Karpas-422 (cell line): ENCODE data around the gene PITPNM2. TPM values are rescaled to one million over a fixed set of nuclear protein-coding genes. Genes with fewer than 3 reads are reported as not detected.

Experiments used
- DNase-seq: peaks from one replicate; pipeline ENCODE4 v3.0.0-alpha.2; 2015
- H2AFZ ChIP-seq: fragments of 200-600 bp; sonication (generic); 2 replicates; pipeline ENCODE4 v1.6.1; 2014; ENCODE audit warnings: antibody characterized with exemption, low read length, mixed read lengths
- H3K27ac ChIP-seq: fragments of 200-600 bp; sonication (generic); 2 replicates; pipeline ENCODE4 v1.5.1; 2014; ENCODE audit warnings: mild to moderate bottlenecking, low read length, moderate library complexity
- H3K27me3 ChIP-seq: fragments of 200-600 bp; sonication (generic); 2 replicates; pipeline ENCODE4 v1.6.1; 2014; ENCODE audit warnings: low read length, mixed read lengths
- H3K36me3 ChIP-seq: fragments of 200-600 bp; sonication (generic); 2 replicates; pipeline ENCODE4 v1.6.1; 2014; ENCODE audit warnings: low read length, mixed read lengths; ENCODE audit not compliant: insufficient read depth
- H3K4me1 ChIP-seq: fragments of 200-600 bp; sonication (generic); 2 replicates; pipeline ENCODE4 v1.6.1; 2014; ENCODE audit warnings: mild to moderate bottlenecking, low read length, mixed read lengths
- H3K4me2 ChIP-seq: fragments of 200-600 bp; sonication (generic); 2 replicates; pipeline ENCODE4 v1.6.1; 2014; ENCODE audit warnings: low read length, low read depth, mild to moderate bottlenecking; ENCODE audit not compliant: poor library complexity, severe bottlenecking
- H3K4me3 ChIP-seq: fragments of 200-600 bp; sonication (generic); 2 replicates; pipeline ENCODE4 v1.5.1; 2014; ENCODE audit warnings: mild to moderate bottlenecking, antibody characterized with exemption, low read length, mixed read lengths
- H3K79me2 ChIP-seq: fragments of 200-600 bp; sonication (generic); 2 replicates; pipeline ENCODE4 v1.6.1; 2014; ENCODE audit warnings: mild to moderate bottlenecking, low read length, mixed read lengths
- H3K9ac ChIP-seq: fragments of 200-600 bp; sonication (generic); 2 replicates; pipeline ENCODE4 v1.6.0; 2014; ENCODE audit warnings: low read length
- H3K9me2 ChIP-seq: fragments of 200-600 bp; sonication (generic), shearing (Covaris generic); replicated peaks from 2 replicates; pipeline ENCODE4 v1.6.0; 2014; ENCODE audit warnings: mild to moderate bottlenecking, low read length, moderate library complexity; ENCODE audit not compliant: insufficient read depth
- H3K9me3 ChIP-seq: fragments of 300-700, 200-600 bp; sonication (generic); 2 replicates; pipeline ENCODE4 v1.6.1; 2014; ENCODE audit warnings: low read length, mixed read lengths
- H4K20me1 ChIP-seq: fragments of 200-600 bp; sonication (generic); 2 replicates; pipeline ENCODE4 v1.6.1; 2014; ENCODE audit warnings: mild to moderate bottlenecking, antibody characterized with exemption, low read length, low read depth; ENCODE audit not compliant: insufficient read depth
- total RNA-seq: library from RNA; depleted of rRNA; stranded (reverse); fragments of >200 nt; shearing (Covaris generic); gene quantifications from 2 replicates; pipeline ENCODE4 v1.2.3, GENCODE V29; 2014; ENCODE audit warnings: low replicate concordance

Gene PITPNM2
- total RNA-seq, 1 experiment from 2014 or later: 0.19 TPM

DNA sequence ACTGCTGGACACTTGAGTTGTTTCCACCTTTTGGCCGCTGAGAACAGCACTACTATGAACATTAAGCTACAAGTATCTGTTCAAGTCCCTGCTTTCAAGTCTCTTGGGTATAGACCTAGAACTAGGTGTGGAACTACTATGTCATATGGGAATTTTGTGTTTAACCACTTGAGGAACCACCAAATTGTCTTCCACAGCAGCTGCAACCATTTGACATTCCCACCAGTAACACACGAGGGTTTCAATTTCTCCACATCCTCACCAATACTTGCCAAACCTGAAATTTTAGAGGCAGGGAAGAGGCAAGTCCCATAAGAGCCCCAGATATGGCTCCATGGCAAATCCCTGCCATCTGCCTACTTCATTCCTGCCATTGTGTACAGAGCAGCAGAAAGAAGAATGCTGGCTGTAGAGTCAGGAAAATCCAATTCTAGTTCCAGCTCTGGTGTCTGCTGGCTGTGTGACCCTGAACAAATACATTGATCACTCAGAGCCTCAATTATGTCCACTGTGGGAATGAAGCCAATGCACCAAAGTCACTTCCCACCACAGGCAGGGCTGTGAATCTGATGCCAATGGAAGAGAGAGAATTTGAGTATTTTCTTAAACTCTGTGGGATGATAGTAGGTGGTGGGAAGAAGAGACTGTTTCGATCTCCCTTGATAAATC, 17.8 kb downstream of the PITPNM2 start:
- peaks cover 16% of the 10 kb centered on the region for H3K4me1 ChIP-seq

DNA sequence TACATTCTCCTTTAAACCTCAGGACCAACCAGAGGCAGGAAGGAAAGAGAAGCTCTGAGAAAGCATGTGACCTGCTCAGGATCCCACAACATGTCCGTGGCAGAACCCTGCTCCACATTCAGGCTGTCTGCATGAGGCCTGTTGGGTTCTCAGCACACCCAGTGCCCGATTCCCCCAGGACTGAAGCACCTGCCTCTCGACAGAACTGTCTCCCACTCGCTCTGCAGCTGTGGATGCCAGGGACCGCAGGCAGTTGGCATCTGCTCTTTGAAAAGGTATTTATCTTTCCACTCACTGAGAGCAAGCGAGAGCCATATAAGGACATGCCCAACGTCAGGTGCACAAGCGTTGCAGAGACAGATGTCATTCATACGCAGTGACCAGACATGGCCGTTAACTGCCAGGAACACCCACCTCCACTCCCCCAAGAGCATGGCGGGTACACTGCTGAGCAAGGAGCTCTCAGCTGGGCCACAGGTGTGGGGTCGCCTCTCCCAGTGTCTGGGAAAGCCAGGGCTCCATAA, 18.9 kb downstream of the PITPNM2 start:
- H3K27me3 ChIP-seq: no peaks in the 10 kb centered on the region
- no peak overlapping the region for H3K27ac ChIP-seq
- no peaks in the 10 kb centered on the region for H3K36me3 ChIP-seq
- H3K4me1 ChIP-seq: peaks cover 19% of the 10 kb centered on the region
- no peak overlapping the region; the same call in 1 of the 2 replicates for H3K4me3 ChIP-seq
- no peaks in the 10 kb centered on the region for H4K20me1 ChIP-seq
- H3K9me3 ChIP-seq: no peaks in the 10 kb centered on the region
- H3K9ac ChIP-seq: peak overlapping the region; percentile 33
- no peaks in the 10 kb centered on the region for H3K79me2 ChIP-seq
- H3K9me2 ChIP-seq: no peaks in the 10 kb centered on the region
- H2AFZ ChIP-seq: peak overlapping the region; percentile 42; the same call in 1 of the 2 replicates
- no peak for DNase-seq
- peak overlapping the region; percentile 25 for H3K4me2 ChIP-seq

More for the DNA sequence above, 17.8 kb downstream of the PITPNM2 start:
- no peak overlapping the region for H2AFZ ChIP-seq
- H3K27ac ChIP-seq: no peak overlapping the region
- DNase-seq: no peak
- H3K4me3 ChIP-seq: no peak overlapping the region
- H3K27me3 ChIP-seq: no peaks in the 10 kb centered on the region
- no peak overlapping the region for H3K4me2 ChIP-seq
- no peaks in the 10 kb centered on the region for H4K20me1 ChIP-seq
- H3K9me3 ChIP-seq: no peaks in the 10 kb centered on the region
- H3K9me2 ChIP-seq: no peaks in the 10 kb centered on the region
- no peak overlapping the region for H3K9ac ChIP-seq
- no peaks in the 10 kb centered on the region for H3K36me3 ChIP-seq
- H3K79me2 ChIP-seq: no peaks in the 10 kb centered on the region

GRCh38 chr12:123131291-123131832, 19.5 kb downstream of the PITPNM2 start:
- H3K9ac ChIP-seq: peak overlapping the region; percentile 33
- DNase-seq: no peak
- H3K9me3 ChIP-seq: no peaks in the 10 kb centered on the region
- no peaks in the 10 kb centered on the region for H3K36me3 ChIP-seq
- no peak overlapping the region for H3K4me3 ChIP-seq
- no peaks in the 10 kb centered on the region for H3K9me2 ChIP-seq
- no peaks in the 10 kb centered on the region for H3K79me2 ChIP-seq
- H3K27ac ChIP-seq: no peak overlapping the region
- peaks cover 24% of the 10 kb centered on the region for H3K4me1 ChIP-seq
- H2AFZ ChIP-seq: peak overlapping the region; percentile 42; the same call in 1 of the 2 replicates
- no peaks in the 10 kb centered on the region for H3K27me3 ChIP-seq
- no peaks in the 10 kb centered on the region for H4K20me1 ChIP-seq
- H3K4me2 ChIP-seq: no peak overlapping the region

GRCh38 chr12:123129621-123130020, 21.3 kb downstream of the PITPNM2 start:
- Histone ChIP-seq H3K4me1 (peaks cover 28% of the 10 kb centered on the region), H3K79me2 (no peaks in the 10 kb centered on the region), H3K9ac (no peak overlapping the region), H3K9me3 (no peaks in the 10 kb centered on the region), H3K36me3 (no peaks in the 10 kb centered on the region), H3K27me3 (no peaks in the 10 kb centered on the region), H2AFZ (no peak overlapping the region), H3K27ac (no peak overlapping the region), H4K20me1 (no peaks in the 10 kb centered on the region), H3K4me2 (no peak overlapping the region), H3K9me2 (no peaks in the 10 kb centered on the region), H3K4me3 (no peak overlapping the region)
- no peak for DNase-seq

- H3K27me3 ChIP-seq: no peaks in the 10 kb centered on the region
- no peaks in the 10 kb centered on the region for H3K79me2 ChIP-seq
- no peak overlapping the region for H2AFZ ChIP-seq
- no peak for DNase-seq
- H3K4me1 ChIP-seq: peaks cover 27% of the 10 kb centered on the region
- no peaks in the 10 kb centered on the region for H4K20me1 ChIP-seq
- H3K9me2 ChIP-seq: no peaks in the 10 kb centered on the region
- no peaks in the 10 kb centered on the region for H3K36me3 ChIP-seq
- no peak overlapping the region for H3K4me3 ChIP-seq
- H3K9ac ChIP-seq: no peak overlapping the region
- no peaks in the 10 kb centered on the region for H3K9me3 ChIP-seq
- no peak overlapping the region for H3K27ac ChIP-seq
- no peak overlapping the region for H3K4me2 ChIP-seq
Observed at GRCh38 chr12:123127182-123127495, 23.8 kb downstream of the PITPNM2 start.

- no peaks in the 10 kb centered on the region for H3K27me3 ChIP-seq
- no peaks in the 10 kb centered on the region for H3K36me3 ChIP-seq
- H3K27ac ChIP-seq: no peak overlapping the region
- DNase-seq: no peak
- no peaks in the 10 kb centered on the region for H3K9me2 ChIP-seq
- H3K4me3 ChIP-seq: no peak overlapping the region
- peaks cover 21% of the 10 kb centered on the region for H3K4me1 ChIP-seq
- no peak overlapping the region for H2AFZ ChIP-seq
- H3K79me2 ChIP-seq: no peaks in the 10 kb centered on the region
- H3K4me2 ChIP-seq: no peak overlapping the region
- H3K9me3 ChIP-seq: no peaks in the 10 kb centered on the region
- H4K20me1 ChIP-seq: no peaks in the 10 kb centered on the region
- no peak overlapping the region for H3K9ac ChIP-seq
Observed at GRCh38 chr12:123126294-123127181, 24.4 kb downstream of the PITPNM2 start.

DNA sequence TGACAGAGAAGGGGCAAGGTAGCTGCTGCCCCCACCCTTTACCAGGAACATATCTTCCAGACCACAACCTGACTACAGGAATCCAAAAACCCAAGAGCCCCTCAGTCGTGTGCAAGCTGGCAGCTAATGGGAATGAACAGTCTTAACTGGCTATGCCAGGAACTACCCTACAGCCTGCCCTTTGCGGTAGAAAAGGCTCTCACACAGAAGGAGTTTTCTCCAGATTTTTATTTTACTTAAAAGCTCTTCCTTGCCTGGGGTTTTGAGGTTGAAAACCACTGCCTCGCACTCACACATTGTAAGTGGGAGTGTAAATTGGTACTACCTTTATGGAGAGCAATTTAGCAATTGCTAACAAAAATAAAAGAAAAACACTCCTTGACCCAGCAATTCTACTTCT, 28.3 kb downstream of the PITPNM2 start:
- Histone ChIP-seq H3K9me2 (no peaks in the 10 kb centered on the region), H3K9ac (no peak overlapping the region), H3K79me2 (no peaks in the 10 kb centered on the region), H3K4me2 (no peak overlapping the region), H3K9me3 (no peaks in the 10 kb centered on the region), H4K20me1 (no peaks in the 10 kb centered on the region), H2AFZ (no peak overlapping the region), H3K27me3 (no peaks in the 10 kb centered on the region), H3K4me3 (no peak overlapping the region), H3K36me3 (no peaks in the 10 kb centered on the region), H3K4me1 (peaks cover 12% of the 10 kb centered on the region), H3K27ac (no peak overlapping the region)
- DNase-seq: no peak

DNA sequence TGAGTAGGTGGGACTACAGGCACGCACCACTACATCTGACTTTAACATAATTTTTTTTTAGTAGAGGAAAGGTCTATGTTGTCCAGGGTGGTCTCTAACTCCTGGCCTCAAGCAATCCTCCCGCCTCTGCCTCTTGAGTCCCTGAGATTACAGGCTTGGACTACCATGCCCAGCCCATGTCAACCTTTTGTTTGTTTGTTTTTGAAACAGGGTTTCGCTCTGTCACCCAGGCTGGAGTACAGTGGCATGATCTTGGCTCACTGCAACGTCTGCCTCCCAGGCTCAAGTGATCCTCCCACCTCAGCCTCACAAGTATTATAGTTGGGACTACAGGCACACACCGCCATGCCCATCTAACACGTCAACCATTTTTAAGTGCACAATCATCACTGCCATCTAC, 29.2 kb downstream of the PITPNM2 start:
- no peaks in the 10 kb centered on the region for H3K9me2 ChIP-seq
- no peaks in the 10 kb centered on the region for H4K20me1 ChIP-seq
- H3K27me3 ChIP-seq: no peaks in the 10 kb centered on the region
- no peak overlapping the region for H2AFZ ChIP-seq
- no peak for DNase-seq
- peaks cover 7% of the 10 kb centered on the region for H3K4me1 ChIP-seq
- H3K9me3 ChIP-seq: no peaks in the 10 kb centered on the region
- no peak overlapping the region for H3K4me2 ChIP-seq
- H3K4me3 ChIP-seq: no peak overlapping the region
- no peaks in the 10 kb centered on the region for H3K79me2 ChIP-seq
- H3K9ac ChIP-seq: no peak overlapping the region
- no peaks in the 10 kb centered on the region for H3K36me3 ChIP-seq
- no peak overlapping the region for H3K27ac ChIP-seq
